H1 (cell line): ENCODE measurements around the gene TSPAN3. TPM values are rescaled to one million over a fixed set of nuclear protein-coding genes. Genes with fewer than 3 reads are reported as not detected.

Source experiments
- CBX5 ChIP-seq: fragments of 300-800, 300-1000 bp; sonication (generic); IDR thresholded peaks from 2 replicates; pipeline ENCODE4 v1.7.1; 2016; ENCODE audit warnings: antibody characterized with exemption, low read length, low read depth
- CHD1 ChIP-seq: IDR thresholded peaks from 2 replicates; pipeline ENCODE4 v1.6.1; 2012; ENCODE audit warnings: low read depth, low read length, improper control_type of control experiment
- RXRA ChIP-seq: IDR thresholded peaks from 2 replicates; pipeline ENCODE4 v1.6.1; 2011; ENCODE audit warnings: low read depth, mild to moderate bottlenecking, low read length, moderate library complexity; ENCODE audit not compliant: insufficient read depth
- SRF ChIP-seq: IDR thresholded peaks from 2 replicates; pipeline ENCODE4 v1.6.1; 2011; ENCODE audit warnings: mild to moderate bottlenecking, low read depth, low read length, moderate library complexity
- SUZ12 ChIP-seq: fragments of 200-600 bp; sonication (generic); IDR thresholded peaks from 2 replicates; pipeline ENCODE4 v1.6.1; 2012; ENCODE audit warnings: mild to moderate bottlenecking, inconsistent platforms, low read length, moderate library complexity, mixed read lengths
- TAF7 ChIP-seq: optimal IDR thresholded peaks from 2 replicates; pipeline ENCODE3; 2011; ENCODE audit warnings: low read depth, mild to moderate bottlenecking, inconsistent platforms, low read length, moderate library complexity, borderline replicate concordance
- ZNF274 ChIP-seq: IDR thresholded peaks from 2 replicates; pipeline ENCODE4 v1.7.0; 2012; ENCODE audit warnings: low read length, borderline replicate concordance; ENCODE audit errors: extremely low read depth
- polyA plus RNA-seq, 7 experiments: library from polyadenylated mRNA; depleted of rRNA in 3 of 7; stranded (reverse) in 5 of 7; unstranded in 2 of 7; fragments of >200 nt in 5 of 7; fragments of 200-250 nt in 2 of 7; gene quantifications; 1 replicate in 5 of 7; 2 replicates in 1 of 7; 4 replicates in 1 of 7; pipeline versions ENCODE4 v1.2.1 to v1.2.3, GENCODE V29; 2011 to 2013; ENCODE audit warnings: missing spikeins in 2 of 7, mixed read lengths in 2 of 7
- total RNA-seq: library from RNA; stranded (reverse); fragmentation: NEBNext Ultra II Directional; extraction: Animal tissue kit (Norgen Biotek cat#: 25700); gene quantifications from 2 replicates; pipeline ENCODE4 v1.2.1, GENCODE V29; 2021
- TF ChIP-seq, protein P1 (sequence below): IDR thresholded peaks from 2 replicates; pipeline ENCODE4 v1.6.1; 2012; ENCODE audit warnings: inconsistent platforms
- TF ChIP-seq, protein P2 (sequence below): fragments of 300-600 bp; sonication (generic); IDR thresholded peaks from 2 replicates; pipeline ENCODE4 v1.7.1; 2012; ENCODE audit warnings: low read length, moderate library complexity, mild to moderate bottlenecking, inconsistent platforms; ENCODE audit not compliant: insufficient replicate concordance

TSPAN3 gene
- total and polyA plus RNA-seq, 2 of the 8 experiments (the other 6 are each of a cell fraction or from before 2014, with no cell fraction given), result 107 to 238 TPM

DNA sequence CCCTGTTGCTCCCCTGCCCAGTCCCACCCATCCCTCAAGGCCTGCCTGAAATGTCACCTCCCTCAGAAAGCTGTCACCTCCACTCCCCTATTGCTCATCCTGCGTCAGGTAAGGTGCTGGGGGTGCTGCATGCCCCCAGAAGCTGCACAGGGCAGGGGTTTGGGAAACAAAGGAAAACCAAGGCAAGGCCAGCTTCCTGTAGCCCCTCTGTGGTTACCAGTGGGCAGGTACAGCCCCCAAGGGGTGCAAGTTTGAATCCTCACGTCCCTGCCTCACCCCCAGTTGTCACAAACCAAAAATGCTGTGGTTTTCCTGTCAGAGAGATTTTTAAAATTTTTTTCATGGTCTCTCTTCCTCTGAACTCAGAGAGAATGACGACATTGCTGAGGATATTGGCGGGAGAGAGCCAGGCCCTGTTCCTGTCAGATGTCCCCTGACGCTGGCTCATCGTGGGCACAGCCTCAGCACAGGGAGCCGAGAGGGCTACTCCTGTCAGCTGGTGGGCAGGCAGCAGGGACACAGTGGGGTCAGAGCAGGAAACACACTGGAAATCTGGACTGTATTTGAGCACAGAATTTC, 49.0 kb downstream of the TSPAN3 start (continued):
- TF ChIP-seq ZNF274 (no peak), SRF (no peak), RXRA (no peak), TAF7 (no peak), CHD1 (no peak), CBX5 (no peak), SUZ12 (no peak)
- TF ChIP-seq, protein P1, sequence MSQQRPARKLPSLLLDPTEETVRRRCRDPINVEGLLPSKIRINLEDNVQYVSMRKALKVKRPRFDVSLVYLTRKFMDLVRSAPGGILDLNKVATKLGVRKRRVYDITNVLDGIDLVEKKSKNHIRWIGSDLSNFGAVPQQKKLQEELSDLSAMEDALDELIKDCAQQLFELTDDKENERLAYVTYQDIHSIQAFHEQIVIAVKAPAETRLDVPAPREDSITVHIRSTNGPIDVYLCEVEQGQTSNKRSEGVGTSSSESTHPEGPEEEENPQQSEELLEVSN, result no peak
- TF ChIP-seq, protein P2, sequence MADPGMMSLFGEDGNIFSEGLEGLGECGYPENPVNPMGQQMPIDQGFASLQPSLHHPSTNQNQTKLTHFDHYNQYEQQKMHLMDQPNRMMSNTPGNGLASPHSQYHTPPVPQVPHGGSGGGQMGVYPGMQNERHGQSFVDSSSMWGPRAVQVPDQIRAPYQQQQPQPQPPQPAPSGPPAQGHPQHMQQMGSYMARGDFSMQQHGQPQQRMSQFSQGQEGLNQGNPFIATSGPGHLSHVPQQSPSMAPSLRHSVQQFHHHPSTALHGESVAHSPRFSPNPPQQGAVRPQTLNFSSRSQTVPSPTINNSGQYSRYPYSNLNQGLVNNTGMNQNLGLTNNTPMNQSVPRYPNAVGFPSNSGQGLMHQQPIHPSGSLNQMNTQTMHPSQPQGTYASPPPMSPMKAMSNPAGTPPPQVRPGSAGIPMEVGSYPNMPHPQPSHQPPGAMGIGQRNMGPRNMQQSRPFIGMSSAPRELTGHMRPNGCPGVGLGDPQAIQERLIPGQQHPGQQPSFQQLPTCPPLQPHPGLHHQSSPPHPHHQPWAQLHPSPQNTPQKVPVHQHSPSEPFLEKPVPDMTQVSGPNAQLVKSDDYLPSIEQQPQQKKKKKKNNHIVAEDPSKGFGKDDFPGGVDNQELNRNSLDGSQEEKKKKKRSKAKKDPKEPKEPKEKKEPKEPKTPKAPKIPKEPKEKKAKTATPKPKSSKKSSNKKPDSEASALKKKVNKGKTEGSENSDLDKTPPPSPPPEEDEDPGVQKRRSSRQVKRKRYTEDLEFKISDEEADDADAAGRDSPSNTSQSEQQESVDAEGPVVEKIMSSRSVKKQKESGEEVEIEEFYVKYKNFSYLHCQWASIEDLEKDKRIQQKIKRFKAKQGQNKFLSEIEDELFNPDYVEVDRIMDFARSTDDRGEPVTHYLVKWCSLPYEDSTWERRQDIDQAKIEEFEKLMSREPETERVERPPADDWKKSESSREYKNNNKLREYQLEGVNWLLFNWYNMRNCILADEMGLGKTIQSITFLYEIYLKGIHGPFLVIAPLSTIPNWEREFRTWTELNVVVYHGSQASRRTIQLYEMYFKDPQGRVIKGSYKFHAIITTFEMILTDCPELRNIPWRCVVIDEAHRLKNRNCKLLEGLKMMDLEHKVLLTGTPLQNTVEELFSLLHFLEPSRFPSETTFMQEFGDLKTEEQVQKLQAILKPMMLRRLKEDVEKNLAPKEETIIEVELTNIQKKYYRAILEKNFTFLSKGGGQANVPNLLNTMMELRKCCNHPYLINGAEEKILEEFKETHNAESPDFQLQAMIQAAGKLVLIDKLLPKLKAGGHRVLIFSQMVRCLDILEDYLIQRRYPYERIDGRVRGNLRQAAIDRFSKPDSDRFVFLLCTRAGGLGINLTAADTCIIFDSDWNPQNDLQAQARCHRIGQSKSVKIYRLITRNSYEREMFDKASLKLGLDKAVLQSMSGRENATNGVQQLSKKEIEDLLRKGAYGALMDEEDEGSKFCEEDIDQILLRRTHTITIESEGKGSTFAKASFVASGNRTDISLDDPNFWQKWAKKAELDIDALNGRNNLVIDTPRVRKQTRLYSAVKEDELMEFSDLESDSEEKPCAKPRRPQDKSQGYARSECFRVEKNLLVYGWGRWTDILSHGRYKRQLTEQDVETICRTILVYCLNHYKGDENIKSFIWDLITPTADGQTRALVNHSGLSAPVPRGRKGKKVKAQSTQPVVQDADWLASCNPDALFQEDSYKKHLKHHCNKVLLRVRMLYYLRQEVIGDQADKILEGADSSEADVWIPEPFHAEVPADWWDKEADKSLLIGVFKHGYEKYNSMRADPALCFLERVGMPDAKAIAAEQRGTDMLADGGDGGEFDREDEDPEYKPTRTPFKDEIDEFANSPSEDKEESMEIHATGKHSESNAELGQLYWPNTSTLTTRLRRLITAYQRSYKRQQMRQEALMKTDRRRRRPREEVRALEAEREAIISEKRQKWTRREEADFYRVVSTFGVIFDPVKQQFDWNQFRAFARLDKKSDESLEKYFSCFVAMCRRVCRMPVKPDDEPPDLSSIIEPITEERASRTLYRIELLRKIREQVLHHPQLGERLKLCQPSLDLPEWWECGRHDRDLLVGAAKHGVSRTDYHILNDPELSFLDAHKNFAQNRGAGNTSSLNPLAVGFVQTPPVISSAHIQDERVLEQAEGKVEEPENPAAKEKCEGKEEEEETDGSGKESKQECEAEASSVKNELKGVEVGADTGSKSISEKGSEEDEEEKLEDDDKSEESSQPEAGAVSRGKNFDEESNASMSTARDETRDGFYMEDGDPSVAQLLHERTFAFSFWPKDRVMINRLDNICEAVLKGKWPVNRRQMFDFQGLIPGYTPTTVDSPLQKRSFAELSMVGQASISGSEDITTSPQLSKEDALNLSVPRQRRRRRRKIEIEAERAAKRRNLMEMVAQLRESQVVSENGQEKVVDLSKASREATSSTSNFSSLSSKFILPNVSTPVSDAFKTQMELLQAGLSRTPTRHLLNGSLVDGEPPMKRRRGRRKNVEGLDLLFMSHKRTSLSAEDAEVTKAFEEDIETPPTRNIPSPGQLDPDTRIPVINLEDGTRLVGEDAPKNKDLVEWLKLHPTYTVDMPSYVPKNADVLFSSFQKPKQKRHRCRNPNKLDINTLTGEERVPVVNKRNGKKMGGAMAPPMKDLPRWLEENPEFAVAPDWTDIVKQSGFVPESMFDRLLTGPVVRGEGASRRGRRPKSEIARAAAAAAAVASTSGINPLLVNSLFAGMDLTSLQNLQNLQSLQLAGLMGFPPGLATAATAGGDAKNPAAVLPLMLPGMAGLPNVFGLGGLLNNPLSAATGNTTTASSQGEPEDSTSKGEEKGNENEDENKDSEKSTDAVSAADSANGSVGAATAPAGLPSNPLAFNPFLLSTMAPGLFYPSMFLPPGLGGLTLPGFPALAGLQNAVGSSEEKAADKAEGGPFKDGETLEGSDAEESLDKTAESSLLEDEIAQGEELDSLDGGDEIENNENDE, result no peak
